OCI-LY3 (cell line): Measurements from ENCODE around the gene TGIF1.

Experiments used
- H2AFZ ChIP-seq: fragments of 200-600, 300-600 bp; shearing (Covaris generic); 2 replicates; pipeline ENCODE4 v1.6.0; 2014; ENCODE audit warnings: antibody characterized with exemption, low read depth, low read length
- H3K27ac ChIP-seq: fragments of 200-600, 300-600 bp; sonication (generic); 2 replicates; pipeline ENCODE4 v1.5.1; 2014; ENCODE audit warnings: mild to moderate bottlenecking, low read length, moderate library complexity, mixed read lengths
- H3K27me3 ChIP-seq: fragments of 200-600, 300-600 bp; sonication (generic); 2 replicates; pipeline ENCODE4 v1.6.1; 2014; ENCODE audit warnings: low read depth, low read length, mixed read lengths
- H3K36me3 ChIP-seq: fragments of 200-600, 300-600 bp; sonication (generic); replicated peaks from 2 replicates; pipeline ENCODE3; 2014; ENCODE audit warnings: low read depth, low read length, mixed read lengths
- H3K4me1 ChIP-seq: fragments of 300-600, 200-600 bp; sonication (generic); 2 replicates; pipeline ENCODE4 v1.6.1; 2014; ENCODE audit warnings: low read length, mixed read lengths
- H3K4me2 ChIP-seq: fragments of 200-600, 300-600 bp; sonication (generic); 2 replicates; pipeline ENCODE4 v1.6.1; 2014; ENCODE audit warnings: low read length, mixed read lengths
- H3K4me3 ChIP-seq: fragments of 300-600, 200-600 bp; sonication (generic); 2 replicates; pipeline ENCODE4 v1.5.1; 2014; ENCODE audit warnings: antibody characterized with exemption, mild to moderate bottlenecking, low read length, moderate library complexity
- H3K79me2 ChIP-seq: fragments of 300-600, 200-600 bp; shearing (Covaris generic); 2 replicates; pipeline ENCODE4 v1.6.1; 2014; ENCODE audit warnings: mild to moderate bottlenecking, low read length, mixed read lengths
- H3K9ac ChIP-seq: fragments of 300-600, 200-600 bp; shearing (Covaris generic); 2 replicates; pipeline ENCODE4 v1.6.0; 2014; ENCODE audit warnings: mild to moderate bottlenecking, low read length, moderate library complexity
- H3K9me3 ChIP-seq: fragments of 200-600, 300-600 bp; shearing (Covaris generic); 2 replicates; pipeline ENCODE4 v1.6.1; 2014; ENCODE audit warnings: low read length, mixed read lengths; ENCODE audit not compliant: insufficient read depth
- H4K20me1 ChIP-seq: fragments of 200-600, 300-600 bp; sonication (generic); 2 replicates; pipeline ENCODE4 v1.6.1; 2016; ENCODE audit warnings: low read length, mixed read lengths; ENCODE audit not compliant: insufficient read depth
- CTCF ChIP-seq: fragments of 200-600, 300-600 bp; sonication (generic); IDR thresholded peaks from 2 replicates; pipeline ENCODE4 v1.5.1; 2014; ENCODE audit warnings: antibody characterized with exemption, low read length, low read depth
- EZH2phosphoT487 ChIP-seq: fragments of 200-600 bp; shearing (Covaris generic); IDR thresholded peaks from 2 replicates; pipeline ENCODE4 v1.6.1; 2018; ENCODE audit warnings: antibody characterized with exemption, mixed run types, low read depth

The TGIF1 gene

GRCh38 chr18:3482258-3482657 is 32.3 kb downstream of the TGIF1 start:
- Histone ChIP-seq H3K9ac (peak overlapping the region; percentile 41; the same call in 1 of the 2 replicates), H3K79me2 (no peaks in the 10 kb centered on the region), H4K20me1 (no peaks in the 10 kb centered on the region), H2AFZ (no peak overlapping the region), H3K9me3 (no peaks in the 10 kb centered on the region), H3K4me3 (peak overlapping the region; percentile 34; the same call in 1 of the 2 replicates), H3K36me3 (no peaks in the 10 kb centered on the region), H3K4me2 (peak overlapping the region; percentile 70), H3K27me3 (no peaks in the 10 kb centered on the region), H3K27ac (peak overlapping the region; percentile 21; the same call in 1 of the 2 replicates), H3K4me1 (peaks cover 37% of the 10 kb centered on the region)
- TF ChIP-seq EZH2phosphoT487 (no peak), CTCF (no peak)

- H3K27ac ChIP-seq: peak overlapping the region; percentile 18
- TF ChIP-seq CTCF (no peak), EZH2phosphoT487 (no peak)
- H3K9me3 ChIP-seq: no peaks in the 10 kb centered on the region
- H3K4me1 ChIP-seq: peaks cover 46% of the 10 kb centered on the region
- 0 out of 2 replicates have a peak overlapping the region, but pooled peaks have one; percentile 31 for H2AFZ ChIP-seq
- no peaks in the 10 kb centered on the region for H3K36me3 ChIP-seq
- H4K20me1 ChIP-seq: no peaks in the 10 kb centered on the region
- no peaks in the 10 kb centered on the region for H3K79me2 ChIP-seq
- H3K27me3 ChIP-seq: no peaks in the 10 kb centered on the region
- peak overlapping the region; percentile 9; the same call in 1 of the 2 replicates for H3K9ac ChIP-seq
- peak overlapping the region; percentile 54 for H3K4me2 ChIP-seq
- H3K4me3 ChIP-seq: peak overlapping the region; percentile 19
These were observed 35.5 kb downstream of the TGIF1 start for GRCh38 chr18:3485153-3486149.

GRCh38 chr18:3486512-3486911 is 36.5 kb downstream of the TGIF1 start:
- Histone ChIP-seq H3K9ac (no peak overlapping the region), H3K4me3 (no peak overlapping the region), H3K27ac (no peak overlapping the region), H3K27me3 (no peaks in the 10 kb centered on the region), H3K36me3 (no peaks in the 10 kb centered on the region), H3K4me2 (no peak overlapping the region), H3K79me2 (no peaks in the 10 kb centered on the region), H4K20me1 (no peaks in the 10 kb centered on the region), H3K9me3 (no peaks in the 10 kb centered on the region), H3K4me1 (peaks cover 38% of the 10 kb centered on the region), H2AFZ (no peak overlapping the region)
- TF ChIP-seq CTCF (no peak), EZH2phosphoT487 (no peak)

GRCh38 chr18:3489462-3489861 is 39.5 kb downstream of the TGIF1 start:
- Histone ChIP-seq H3K9me3 (no peaks in the 10 kb centered on the region), H3K27ac (no peak overlapping the region), H4K20me1 (no peaks in the 10 kb centered on the region), H3K27me3 (no peaks in the 10 kb centered on the region), H3K9ac (no peak overlapping the region), H3K4me1 (peaks cover 55% of the 10 kb centered on the region), H2AFZ (no peak overlapping the region), H3K79me2 (peaks cover 11% of the 10 kb centered on the region; the same call in 1 of the 2 replicates), H3K4me3 (no peak overlapping the region), H3K36me3 (no peaks in the 10 kb centered on the region), H3K4me2 (peak overlapping the region; percentile 36)
- TF ChIP-seq CTCF (no peak), EZH2phosphoT487 (no peak)
